WI38 (cell line): ENCODE results near the gene TAGLN.

Experiments used
- H3K4me3 ChIP-seq: 2 replicates; pipeline ENCODE4 v1.5.1; 2011; ENCODE audit warnings: low read depth, mild to moderate bottlenecking, control low read depth, low read length
- TF ChIP-seq, protein P1 (sequence below): IDR thresholded peaks from 2 replicates; pipeline ENCODE4 v1.5.1; 2012; ENCODE audit warnings: low read depth, mild to moderate bottlenecking, control low read depth, low read length

TAGLN gene

DNA sequence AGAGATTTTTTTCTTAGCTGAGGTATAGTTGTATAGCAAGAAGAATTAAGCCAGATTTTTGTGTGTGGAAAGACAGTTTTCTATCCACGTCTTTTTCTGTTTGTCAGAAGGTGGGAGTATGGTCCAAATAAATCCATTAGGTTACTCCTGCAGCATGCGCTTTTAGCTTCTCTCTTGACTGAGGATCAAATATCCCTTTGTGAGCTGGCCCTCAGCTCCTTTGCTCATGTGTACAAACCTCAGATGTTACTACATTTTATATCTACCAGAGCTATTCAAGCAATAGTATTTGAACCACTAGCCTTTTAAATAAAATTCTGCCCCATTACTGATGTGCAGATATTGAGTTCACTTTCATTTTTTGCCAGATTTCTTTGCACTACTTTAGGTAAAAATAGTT, 29.4 kb upstream of the TAGLN start:
- H3K4me3 ChIP-seq, result no peak overlapping the region
- TF ChIP-seq, protein P1, sequence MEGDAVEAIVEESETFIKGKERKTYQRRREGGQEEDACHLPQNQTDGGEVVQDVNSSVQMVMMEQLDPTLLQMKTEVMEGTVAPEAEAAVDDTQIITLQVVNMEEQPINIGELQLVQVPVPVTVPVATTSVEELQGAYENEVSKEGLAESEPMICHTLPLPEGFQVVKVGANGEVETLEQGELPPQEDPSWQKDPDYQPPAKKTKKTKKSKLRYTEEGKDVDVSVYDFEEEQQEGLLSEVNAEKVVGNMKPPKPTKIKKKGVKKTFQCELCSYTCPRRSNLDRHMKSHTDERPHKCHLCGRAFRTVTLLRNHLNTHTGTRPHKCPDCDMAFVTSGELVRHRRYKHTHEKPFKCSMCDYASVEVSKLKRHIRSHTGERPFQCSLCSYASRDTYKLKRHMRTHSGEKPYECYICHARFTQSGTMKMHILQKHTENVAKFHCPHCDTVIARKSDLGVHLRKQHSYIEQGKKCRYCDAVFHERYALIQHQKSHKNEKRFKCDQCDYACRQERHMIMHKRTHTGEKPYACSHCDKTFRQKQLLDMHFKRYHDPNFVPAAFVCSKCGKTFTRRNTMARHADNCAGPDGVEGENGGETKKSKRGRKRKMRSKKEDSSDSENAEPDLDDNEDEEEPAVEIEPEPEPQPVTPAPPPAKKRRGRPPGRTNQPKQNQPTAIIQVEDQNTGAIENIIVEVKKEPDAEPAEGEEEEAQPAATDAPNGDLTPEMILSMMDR, result no peak

DNA sequence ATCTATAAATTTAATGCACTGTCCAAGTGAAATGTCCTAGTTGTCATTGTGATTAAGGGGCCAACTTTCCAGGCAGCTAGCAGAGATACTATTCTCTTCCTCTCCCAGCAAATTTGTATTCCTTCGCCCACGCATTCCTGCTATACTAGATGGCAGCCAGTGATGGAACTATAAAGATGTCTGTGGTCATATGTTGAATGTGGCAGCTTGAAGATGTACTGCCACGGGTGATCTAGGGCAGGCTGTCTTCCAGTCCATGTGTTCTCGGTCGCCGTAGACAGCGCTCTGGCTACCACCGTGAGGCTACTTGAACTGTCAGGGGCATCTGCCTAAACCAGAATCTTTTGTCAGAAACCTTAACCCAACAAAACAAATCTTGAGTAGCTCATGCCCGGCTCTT, 29.0 kb upstream of the TAGLN start:
- TF ChIP-seq, protein P1, result no peak
- no peak overlapping the region for H3K4me3 ChIP-seq

DNA sequence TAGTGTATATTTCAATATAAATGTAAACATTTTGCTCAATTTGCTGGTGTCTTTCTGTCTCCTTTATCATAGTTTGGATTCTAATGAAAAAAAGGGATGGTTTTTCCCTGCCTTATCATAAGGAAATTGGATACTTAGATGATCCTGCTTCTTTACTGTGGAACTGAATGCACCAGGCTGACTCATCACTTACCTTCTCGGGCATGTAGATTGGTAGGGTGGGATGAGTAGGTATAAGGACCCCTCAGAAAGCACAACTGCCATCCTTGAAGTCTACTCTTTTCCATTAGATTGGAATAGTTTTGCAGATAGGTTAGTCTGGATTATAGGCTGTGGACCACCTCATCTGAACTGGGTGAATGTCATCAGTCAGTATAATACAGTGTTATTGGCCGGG, 28.2 kb upstream of the TAGLN start:
- TF ChIP-seq, protein P1, result no peak
- H3K4me3 ChIP-seq, result no peak overlapping the region

GRCh38 chr11:117171404-117172061, 27.6 kb upstream of the TAGLN start:
- TF ChIP-seq, protein P1, result no peak
- H3K4me3 ChIP-seq, result no peak overlapping the region

DNA sequence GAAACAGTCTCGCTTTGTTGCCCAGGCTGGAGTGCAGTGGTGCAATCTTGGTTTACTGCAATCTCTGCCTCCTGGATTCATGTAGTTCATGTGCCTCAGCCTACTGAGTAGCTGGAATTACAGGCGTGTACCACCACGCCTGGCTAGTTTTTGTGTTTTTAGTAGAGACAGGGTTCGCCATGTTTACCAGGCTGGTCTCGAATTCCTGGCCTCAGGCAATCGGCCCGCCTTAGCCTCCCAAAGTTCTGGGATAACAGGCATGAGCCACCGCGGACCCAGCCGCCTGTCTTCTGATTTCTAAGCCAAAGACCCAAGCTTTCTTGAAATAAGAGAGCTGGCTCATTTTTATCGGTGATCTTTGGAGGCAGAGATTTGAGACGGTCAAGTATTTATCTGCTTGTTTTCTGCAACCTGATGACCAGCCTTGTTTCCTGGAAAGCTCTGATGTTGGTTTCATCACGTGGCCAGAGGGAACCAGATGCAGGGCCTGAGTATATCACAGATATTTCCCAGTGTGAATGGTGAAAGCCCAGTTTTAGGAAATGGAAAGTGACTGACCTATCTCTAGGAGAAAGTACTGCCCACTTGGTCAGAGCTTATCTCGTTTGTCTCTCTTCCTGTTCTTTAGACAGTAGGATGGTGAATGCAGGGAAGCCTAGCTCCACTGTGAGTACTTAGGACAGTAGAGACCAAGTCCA, 26.3 kb upstream of the TAGLN start:
- TF ChIP-seq, protein P1, result no peak
- no peak overlapping the region for H3K4me3 ChIP-seq

GRCh38 chr11:117175104-117175503, 24.1 kb upstream of the TAGLN start:
- TF ChIP-seq, protein P1, result no peak
- H3K4me3 ChIP-seq, result no peak overlapping the region

DNA sequence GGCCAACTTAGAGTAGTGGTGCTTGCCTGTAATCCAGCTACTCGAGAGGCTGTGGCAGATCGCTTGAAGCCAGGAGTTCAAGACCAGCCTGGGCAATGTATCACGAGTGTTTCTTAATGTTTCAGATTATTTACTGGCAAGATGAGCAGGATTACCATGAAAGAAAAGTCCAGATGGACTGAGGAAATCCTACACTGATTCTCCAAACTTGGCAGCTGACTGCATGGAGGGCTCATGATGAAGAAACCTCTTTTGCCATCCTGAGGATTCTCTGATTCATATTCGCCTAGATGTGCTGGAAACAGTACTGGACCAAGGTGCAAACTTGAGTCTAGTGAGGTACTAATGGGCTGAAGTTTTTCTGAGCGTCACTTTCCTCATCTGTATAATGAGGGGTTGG, 23.4 kb upstream of the TAGLN start:
- TF ChIP-seq, protein P1, result no peak
- no peak overlapping the region for H3K4me3 ChIP-seq
